Inferior parietal cortex (tissue), 1 donor: Measurements from ENCODE around the gene ARMC9.
"Not testable (repeated sequence)": the region's sequence is repeated elsewhere in the genome, so short reads cannot be mapped to it uniquely, and the experiment has no call there.

ENCODE experiments used
- DNase-seq: peaks from one replicate; pipeline ENCODE4 v3.0.0-alpha.2; 2016; ENCODE audit errors: extremely low spot score

ARMC9 gene

DNA sequence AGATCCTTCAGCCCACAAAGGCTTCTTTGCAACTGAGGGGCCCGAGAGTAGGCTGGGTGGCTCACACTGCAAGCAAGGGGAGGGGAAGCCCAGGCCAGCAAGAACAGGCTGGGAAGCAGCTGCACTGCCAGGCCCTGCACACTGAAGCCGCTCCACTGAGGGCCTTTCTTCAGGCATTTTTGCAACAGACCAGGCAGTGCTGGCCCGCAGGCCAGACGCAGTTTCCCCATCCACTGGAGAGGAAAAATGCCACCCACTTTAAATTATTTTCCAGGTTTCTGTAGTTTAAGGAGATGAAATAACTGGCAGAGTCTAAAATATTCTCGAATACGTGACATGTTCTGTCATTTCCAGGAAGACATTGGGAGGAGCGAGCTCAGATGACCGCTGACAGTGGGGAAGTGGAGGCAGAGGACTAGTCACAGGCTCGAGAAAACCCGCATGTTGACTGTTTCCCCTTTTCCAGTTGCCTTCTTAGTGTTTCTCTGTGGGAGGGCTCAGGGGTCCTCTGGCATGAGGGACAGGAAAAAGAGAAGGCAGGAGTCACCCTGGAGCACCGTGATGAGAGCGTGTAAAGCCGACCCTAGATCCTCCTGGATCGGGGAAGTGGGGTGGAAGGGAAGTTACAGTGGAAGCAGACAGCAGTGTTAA, 143.8 kb downstream of the ARMC9 start:
- DNase-seq: no peak

DNA sequence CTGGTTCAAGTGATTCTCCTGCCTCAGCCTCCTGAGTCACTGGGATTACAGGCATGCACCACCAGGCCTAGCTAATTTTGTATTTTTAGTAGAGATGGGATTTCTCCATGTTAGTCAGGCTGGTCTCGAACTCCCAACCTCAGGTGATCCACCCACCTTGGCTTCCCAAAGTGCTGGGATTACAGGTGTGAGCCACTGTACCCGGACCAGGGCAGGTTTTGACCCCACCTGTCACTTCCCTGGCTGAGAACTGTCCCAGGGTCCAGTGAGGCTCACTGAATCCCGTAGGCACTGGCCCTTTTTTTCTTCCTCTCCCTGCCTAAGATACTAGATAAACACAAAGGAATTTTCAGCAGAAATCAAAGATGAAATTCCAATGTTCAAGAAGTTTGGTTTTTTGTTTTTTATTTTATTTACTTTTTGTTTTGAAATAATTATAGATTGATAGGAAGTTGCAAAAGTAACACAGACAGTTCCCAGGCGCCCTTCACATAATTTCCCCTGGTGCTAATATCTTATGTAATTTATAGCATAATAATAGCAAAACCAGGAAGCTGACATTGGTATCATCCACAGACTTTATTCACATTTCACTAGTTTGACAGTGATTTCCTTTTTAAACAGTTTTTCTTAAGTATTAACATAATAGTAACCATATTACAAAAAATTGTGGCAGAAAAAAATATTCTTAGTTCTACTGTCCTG, 144.7 kb downstream of the ARMC9 start:
- DNase-seq: no peak

DNA sequence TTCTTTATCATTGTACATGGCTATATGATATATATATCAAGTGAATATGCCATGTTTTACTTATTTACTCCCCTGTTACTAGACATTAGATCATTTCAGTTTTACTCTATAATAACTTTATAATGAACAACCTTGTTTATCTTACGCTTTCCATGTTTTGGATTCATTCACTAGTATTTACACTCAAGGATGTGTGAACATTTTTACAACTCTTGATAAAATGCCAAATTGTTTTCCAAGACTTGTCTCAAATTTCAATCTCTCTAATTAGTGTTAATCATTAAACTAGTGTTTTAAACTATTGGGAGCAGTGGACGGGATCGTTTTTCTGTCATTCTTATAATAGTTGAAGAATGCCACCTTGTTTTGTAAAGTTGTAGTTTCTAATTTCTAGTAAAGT, 145.6 kb downstream of the ARMC9 start:
- no peak for DNase-seq

DNA sequence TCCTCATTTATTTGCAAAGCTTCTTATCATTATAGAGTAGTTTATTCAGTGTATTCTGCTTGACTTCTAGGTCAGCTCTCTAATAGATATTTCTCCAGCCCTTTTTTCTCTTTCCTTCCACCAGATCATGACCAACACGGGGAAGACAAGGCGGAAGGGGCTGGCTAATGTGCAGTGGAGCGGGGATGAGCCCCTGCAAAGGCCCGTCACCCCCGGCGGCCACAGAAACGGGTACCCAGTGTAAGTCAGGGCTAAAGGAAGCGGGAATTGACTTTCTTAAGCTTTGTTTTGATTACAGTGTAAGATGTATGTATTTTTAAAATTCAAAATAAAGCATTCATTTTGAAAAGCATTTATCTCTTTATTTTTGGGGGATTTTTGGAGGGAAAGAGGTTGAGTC, 146.4 kb downstream of the ARMC9 start:
- no peak for DNase-seq

DNA sequence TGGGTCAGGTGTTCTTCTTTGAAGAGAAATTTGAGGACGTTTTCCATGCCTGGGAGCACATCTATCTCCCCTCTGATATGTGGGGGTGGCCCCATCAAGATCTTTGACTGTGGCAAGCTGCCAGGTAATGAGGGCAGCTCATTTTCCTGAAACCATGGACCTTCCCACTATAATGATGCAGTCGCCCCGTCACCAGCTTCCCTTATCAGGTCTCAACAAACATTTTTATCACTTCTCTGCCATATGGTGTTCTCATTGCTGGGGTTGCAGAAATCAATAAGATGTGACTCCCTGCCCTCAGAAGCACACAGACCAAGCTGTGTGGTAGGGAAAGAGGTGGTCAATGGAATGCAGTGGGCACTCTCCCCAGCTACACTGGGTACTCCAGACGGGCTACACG, 148.7 kb downstream of the ARMC9 start:
- no peak for DNase-seq

DNA sequence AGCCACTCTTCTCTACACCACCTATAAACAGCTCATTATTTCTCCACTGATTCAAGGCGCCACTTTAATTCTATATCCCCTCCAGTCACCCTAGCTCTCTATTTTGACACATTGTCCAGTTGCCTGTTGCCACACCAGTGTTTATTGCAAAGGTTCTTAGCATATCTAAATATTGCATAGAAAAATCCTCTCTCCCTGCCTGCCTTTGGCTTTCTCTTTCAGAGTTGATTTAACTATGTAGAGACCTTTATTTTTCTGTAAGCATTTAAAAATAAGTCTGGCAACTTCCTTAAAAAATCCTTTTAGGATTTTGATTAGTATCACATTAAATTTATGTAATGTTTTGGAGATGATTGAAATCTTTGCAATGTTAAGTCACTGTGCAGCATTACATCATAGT, 149.2 kb downstream of the ARMC9 start:
- no peak for DNase-seq

DNA sequence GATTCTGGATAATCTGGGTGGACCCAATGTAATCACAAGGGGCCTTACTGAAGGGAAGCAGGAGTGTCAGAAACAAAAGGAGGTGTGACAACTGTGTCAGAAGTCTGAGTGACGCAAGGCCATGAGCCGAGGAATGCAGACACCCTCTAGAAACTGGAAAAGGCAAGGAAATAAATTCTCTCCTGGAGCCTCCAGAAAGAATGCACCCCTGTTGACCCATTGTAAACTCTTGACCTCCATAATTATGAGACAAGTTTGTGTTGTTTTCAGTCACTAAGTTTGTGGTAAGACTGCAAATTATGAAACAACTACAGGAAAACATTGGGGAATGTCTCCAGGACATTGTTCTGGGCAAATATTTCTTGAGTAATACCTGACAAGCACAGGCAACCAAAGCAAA, 149.7 kb downstream of the ARMC9 start:
- DNase-seq: no peak

DNA sequence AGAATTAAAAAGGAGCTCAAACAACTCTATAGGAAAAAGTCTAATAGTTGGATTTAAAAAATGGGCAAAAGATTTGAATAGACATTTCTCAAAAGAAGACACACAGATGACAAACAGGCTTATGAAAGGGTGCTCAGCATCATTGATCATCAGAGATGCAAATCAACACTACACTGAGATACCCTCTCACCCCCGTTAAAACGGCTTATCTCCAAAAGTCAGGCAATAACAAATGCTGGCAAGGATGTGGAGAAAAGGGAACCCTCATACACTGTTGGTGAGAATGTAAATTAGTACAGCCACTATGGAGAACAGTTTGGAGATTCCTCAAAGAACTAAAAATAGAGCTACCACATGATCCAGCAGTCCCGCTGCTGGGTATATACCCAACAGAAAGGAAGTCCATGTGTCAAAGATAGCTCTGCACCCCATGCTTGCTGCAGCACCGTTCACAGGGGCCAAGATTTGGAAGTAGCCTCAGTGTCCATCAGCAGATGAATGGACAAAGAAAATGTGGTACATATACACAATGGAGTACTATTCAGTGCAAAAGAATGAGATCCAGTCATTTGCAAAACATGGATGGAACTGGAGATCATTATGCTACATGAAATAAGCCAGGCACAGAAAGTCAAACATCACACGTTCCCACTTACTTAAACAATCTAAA, 150.4 kb downstream of the ARMC9 start:
- peak; percentile 75 for DNase-seq

DNA sequence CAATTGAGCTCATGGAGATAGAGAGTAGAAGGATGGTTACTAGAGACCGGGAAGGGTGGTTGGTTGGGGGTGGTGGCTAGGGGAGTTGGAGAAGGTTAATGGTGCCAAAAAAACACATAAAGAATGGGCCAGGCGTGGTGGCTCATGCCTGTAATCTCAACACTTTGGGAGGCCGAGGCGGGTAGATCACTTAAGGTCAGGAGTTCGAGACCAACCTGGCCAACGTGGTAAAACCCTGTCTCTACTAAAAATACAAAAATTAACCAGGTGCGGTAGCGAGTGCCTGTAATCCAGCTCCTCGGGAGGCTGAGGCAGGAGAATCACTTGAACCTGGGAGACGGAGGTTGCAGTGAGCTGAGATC, 150.9 kb downstream of the ARMC9 start:
- DNase-seq: not testable (repeated sequence)

DNA sequence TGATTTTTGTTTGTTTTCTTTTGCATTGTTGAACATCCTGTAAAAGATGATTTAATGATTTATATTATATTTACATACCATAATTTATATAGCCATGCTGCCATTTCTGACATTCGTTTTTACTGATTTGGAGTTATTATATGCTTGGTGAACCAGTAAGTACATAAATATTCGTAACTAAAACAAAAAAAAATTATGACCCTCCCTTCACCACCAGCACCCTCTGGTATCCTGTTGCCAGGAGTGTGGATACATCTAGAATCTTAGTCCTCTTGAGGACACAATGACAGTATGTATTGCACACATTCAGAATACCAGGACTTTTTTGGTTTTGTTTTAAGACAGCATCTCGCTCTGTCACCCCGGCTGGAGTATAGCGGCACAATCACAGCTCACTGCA, 153.2 kb downstream of the ARMC9 start:
- DNase-seq: no peak

DNA sequence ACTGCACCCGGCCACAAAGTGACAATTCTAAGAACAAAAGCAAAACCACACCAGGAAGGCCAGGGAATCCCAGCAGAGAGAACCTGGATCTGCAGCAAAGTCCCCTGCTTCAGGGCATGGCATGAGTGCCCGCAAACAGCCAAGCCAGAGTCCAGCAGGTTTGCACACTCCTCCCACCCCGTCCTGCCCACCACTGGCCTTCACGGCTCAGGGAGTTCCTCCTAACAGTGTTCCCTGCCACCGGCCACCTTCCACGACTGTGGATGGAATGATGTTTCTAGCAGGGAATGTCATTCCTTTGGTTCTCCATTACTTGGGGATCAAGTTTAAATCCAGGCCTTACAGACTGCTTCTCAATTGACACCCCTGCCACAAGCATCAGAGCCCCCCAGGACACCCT, 155.0 kb downstream of the ARMC9 start:
- no peak for DNase-seq

DNA sequence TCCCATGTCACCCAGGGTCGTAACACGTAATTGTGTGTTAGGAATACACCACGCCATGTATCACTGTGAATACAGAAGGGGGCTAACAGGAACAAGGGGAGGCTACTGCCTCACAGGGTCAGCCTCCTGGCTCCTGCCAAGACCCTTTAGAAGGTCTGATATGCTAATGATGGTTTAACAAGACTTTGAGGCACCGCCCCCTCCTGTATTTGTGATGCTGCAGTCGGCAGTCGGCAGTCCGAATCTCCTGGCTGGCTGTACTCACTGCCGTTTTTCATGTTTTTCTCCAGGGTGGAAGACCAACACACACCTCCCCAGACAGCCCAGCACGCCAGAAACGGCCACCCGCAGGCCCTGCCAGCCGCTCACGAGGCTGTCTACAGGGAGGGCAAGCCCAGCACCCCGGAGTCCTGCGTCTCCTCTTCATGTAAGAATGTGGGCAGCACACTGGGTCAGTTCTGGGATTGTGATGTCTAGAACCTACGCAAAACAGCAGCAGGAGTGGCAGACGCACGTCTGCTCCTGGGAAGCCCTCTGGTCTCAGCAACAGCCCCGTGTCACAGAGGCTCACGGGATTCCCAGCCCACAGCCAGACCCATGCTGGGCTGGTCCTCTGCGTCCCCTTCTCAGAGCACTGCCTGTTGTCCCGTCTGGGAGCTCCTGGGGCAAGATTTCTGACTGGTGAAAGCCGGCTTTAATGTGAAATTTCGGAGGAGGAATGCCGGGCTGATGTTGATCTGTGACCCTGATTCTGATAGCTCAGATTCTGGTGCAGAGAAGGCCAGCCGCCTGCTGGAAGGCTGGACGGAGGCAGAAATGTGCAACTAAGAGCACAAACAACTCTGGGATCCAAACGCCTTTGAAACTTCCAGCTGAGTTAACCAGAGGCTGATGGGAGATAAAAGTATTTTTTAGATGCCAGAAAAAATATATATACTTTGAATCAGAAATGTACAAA, 157.4 kb downstream of the ARMC9 start:
- no peak for DNase-seq

DNA sequence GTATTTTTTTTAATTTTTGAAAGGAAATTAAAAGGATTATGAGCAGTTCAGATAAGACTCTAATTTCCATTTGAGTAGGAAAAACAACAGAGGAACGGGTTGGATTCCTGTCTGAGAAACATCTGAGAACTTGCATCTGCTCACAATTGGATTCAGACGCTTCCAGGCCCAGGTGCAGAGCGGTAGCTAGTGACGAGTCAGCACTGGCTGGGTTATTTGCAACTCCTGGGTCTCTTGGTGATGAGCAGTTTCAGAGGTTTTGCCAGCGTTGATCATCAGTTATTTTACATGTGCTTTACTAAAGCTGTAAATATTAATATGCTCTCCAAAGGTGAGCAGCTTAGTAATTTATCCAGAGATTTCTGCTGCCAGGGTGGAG, 158.0 kb downstream of the ARMC9 start:
- DNase-seq: no peak

DNA sequence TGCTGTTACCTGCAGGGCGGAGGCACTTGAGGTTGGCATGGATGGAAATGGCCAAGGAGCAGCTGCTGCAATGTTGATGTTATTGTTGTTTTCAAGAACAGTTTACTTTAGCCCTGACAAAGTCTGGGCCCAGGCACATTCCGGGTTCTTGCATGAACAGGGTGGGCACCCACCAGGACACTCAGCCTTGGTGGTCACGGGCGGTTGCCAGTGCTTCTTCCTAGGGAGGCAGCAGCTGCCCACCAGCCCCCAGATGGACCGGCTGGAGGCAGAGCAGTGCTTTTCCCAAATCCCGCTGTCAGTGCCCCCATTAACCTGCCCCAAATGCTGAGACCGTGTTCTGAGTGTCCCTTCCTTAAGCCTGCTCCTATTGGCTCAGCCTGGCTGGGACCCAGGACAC, 158.6 kb downstream of the ARMC9 start:
- no peak for DNase-seq

DNA sequence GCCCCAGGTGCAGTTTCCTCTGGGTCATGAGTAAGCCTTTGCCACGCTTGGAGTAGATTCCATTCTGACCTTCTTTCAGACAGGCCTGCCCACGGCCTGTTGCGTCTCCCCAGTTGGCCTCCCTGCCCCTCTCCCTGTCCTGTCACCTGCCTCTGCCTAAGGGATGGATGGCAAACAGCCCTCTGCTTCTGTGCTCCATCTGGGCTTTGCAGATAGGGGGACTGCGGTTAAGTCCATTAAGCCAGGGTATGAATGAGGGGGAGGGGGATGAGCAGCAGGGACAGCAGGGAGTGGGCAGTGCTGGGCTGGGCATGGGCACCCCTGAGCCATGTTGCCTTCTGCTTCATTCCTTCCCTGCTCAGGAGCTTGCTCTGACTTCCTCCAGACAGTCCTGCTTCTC, 159.5 kb downstream of the ARMC9 start:
- DNase-seq: no peak

DNA sequence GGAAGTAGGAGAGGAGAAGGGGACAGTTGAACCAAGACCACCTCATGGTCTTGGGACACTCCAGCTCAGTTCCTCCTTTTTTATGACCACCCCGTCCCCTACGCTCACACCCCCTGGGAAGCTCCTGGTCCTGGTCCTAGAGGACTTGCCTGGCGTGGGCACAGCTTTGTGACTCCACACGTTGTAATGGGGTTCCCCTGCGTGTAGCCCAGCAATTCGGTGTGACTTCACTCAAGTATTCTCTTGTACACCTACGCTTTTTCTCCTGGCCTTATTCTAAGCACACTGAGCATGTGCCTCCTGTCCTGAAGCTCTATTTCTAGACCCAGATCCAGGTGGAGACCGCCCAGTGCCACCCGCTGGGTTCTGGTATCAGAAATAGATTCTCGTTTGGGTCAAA, 161.0 kb downstream of the ARMC9 start:
- DNase-seq: no peak

DNA sequence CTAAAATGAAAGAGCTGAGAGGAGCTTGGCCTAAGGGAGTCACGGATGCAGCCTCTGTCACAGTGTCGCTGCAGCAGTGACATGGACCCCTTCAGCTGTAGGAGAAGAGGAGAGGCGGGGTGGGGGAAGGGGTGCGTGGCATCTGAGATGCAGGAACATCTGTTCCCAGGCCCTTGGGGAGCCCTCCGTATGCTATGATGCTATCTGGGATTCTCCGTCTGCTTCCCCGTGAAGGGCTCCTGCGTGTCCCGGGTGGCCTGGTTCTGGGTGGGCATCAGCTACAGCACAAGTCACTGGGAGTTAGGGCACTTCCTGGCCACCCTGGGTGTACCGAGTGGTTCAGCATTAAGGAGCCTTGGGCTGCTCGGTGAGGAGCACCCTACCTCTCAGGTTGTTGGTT, 161.5 kb downstream of the ARMC9 start:
- no peak for DNase-seq

DNA sequence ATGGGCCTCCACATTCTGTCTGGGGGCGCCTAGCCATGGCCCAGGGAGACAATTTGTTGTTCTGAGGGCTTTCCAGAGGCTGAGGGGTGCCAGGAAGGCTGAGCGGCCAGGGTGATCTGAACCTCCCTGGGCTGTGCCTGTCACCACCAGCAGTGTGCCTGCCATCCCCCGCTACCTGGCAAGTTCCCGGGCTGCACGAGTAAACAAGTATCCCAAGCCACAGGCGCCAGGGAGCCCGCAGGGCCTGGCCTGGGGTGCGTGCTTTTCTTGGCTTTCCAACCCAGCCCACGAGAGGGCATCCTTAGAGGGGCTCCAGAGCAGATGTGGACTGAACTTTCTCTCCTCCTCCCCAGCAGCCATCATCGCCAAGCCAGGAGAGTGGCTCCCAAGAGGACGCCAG, 162.0 kb downstream of the ARMC9 start:
- no peak for DNase-seq

DNA sequence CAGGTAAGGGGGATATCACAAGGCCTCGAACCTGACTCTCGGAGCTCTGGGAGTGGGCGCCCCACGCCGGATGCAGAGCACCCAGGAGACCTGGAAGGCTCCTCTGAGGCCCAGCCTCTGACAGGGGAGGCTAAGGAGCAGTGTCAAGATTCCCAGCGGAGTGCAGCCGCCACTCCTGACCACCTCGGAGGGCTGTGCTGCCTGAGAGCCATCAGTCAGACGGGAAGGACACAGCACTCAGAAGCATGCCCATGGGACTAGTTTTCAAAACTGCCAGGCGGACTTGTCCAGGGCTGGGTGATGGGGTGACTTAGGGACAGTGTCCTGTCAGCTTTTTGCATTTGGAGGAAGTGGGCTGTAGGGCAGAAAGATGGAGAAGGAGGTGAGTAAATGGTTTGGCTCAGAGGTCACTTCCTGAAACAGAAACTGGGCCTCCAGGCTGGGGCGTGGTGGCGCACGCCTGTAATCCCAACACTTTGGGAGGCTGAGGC, 162.5 kb downstream of the ARMC9 start:
- no peak for DNase-seq

DNA sequence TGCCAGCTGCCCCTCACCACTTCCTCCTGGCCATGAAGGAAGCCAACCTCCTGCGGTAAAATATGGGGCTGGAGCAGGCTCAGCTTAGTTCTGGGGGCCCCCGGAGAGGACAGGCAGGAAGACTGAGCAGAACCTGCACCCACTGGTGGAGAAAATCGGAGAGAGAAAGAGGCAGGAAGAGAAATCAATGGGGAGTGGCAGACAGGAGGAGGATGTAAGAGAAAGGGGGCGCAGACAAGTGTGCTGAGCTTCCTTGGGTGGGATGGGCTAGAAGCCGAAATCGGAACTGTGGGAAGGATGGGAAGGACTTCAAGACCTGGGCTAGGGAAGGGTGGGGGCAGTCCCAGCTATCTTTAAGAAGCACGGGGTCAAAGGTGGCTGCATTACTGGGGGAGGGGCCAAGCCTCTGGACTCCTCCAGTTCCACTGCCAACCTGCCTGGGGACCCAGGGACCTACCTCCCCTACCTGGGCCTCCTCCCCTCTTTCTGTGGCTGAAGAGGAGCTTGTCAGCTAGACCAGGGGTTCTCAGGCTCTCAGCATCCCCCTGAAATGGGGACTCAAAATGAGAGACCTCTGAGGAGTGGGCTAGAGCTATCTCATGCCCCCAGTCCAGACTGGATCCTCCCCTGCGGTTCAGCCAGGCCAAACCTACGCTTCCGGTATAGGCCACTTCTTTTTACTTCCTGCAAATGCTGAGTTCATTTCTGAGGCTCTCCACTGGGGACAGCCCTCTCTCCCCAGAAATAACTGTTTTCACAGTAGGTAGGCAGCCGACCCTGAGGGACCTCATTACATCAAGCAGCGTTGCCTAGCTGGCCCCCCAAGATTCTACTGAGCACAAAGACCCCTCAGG, 163.5 kb downstream of the ARMC9 start:
- DNase-seq: no peak

DNA sequence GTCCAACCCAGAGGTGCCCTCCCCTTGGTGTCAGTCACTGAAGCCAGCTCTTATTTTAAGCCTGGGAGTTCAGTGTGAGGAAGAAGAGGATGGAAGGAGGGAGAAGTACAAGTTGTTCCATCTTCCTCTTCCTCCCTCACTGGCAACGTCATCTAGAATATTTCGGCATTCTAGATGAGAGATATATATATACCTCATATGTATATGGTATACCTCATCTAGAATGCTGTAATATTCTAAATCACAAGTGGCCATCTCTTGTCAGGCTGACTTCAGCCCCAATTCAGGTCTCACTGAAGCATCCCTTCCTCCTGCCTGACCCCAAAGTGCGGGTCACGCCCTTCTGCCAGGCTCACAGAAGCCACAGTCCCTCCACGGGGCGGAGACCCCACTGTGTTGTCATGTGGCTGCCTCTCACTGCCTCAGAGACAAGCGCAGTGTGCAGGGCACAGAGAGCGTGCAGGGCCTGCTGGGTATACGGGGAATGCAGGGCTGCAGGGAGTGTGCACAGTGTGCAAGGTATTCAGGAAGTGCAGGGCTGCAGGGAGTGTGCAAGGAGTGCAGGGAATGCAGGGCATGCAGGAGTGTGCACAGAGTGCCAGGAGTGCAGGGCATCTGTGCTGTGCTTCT, 164.2 kb downstream of the ARMC9 start:
- DNase-seq: no peak
